ENCODE data around the gene LDLRAD4. TPM values are rescaled to one million over a fixed set of nuclear protein-coding genes. Genes with fewer than 3 reads are reported as not detected.
A peak's percentile ranks its signal among the peaks of the same experiment; 100 is the strongest.

Gene LDLRAD4
- total RNA-seq, 1 donor from 2014 or later = 3.0 TPM

- ATAC-seq = no peak
Observed at GRCh38 chr18:13620818-13621445, 402.4 kb downstream of the LDLRAD4 start.

GRCh38 chr18:13621446-13621849 is 402.9 kb downstream of the LDLRAD4 start:
- ATAC-seq = no peak

DNA sequence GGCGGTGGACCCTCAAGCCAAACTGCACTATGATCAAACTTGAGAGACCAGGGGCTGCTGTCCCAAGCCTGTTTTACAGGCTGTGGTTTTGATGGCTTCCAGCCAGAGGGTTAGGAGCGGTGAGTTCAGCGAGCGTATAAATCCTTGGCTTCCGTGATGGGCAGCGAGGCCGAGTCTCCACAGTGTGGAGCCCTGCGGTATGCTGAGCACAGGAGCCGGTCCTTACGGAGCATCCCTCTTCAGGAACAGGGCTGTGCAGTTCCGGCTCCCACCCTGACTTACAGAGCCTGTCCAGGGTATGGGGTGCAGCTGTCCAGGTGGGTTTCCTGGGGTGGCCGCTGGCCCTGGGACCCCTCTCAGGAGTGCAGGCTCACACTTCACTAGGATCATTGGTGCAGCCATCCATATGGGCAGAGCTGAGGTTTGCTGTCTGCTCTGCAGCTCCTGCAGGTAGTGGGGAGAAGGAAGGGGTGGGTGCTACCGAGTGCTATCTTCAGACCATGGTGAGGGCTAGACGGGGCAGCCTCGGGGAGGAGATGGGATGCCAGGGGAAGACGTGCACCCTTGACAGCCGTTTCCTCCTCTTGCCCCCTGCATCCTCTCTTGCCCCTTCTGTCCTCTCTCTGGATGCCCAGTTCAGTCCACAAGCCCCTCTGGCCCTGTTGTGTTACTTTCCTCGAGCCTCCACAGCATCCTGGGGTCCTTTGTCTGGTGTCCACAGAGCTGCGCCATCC is 403.5 kb downstream of the LDLRAD4 start:
- no peak for ATAC-seq

DNA sequence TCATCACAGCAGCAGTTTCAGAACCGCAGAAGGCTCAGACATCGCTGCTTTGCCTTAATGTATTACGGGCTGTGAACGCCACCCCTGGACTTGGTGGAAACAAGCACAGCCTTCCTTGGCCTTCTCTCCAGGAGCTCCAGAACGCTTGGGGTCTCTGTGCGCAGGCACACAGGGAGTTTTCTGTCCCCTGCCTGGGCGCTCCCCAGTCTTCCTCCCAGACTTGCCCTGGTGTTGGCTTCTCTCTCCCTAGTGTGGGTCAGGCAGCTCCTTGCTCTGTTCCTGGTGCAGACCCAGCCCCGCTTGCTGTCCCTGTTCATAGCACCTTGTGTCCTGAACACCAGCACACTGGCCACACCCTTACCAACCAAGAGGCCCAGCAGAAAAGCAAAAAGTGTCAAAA is 404.2 kb downstream of the LDLRAD4 start:
- ATAC-seq = no peak

DNA sequence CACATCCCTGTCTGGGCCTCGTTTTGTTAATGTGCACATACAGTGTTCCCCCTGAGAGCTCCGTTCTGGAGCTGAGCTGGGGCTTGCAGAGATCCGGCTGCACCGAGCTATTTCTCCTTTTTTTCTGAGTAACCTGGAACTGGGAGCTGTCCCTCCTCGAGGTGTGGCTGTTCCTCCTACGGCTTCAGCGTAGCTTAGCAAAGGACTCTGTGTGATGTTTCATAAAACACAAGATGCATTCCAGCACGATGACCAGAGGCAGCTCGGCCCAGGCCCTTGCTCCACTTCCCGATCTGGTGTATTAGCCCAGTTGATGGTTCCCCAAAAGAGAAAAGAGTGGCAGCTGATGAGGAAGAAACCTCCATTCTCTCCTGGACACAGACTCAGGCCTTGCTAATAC is 404.8 kb downstream of the LDLRAD4 start:
- no peak for ATAC-seq

DNA sequence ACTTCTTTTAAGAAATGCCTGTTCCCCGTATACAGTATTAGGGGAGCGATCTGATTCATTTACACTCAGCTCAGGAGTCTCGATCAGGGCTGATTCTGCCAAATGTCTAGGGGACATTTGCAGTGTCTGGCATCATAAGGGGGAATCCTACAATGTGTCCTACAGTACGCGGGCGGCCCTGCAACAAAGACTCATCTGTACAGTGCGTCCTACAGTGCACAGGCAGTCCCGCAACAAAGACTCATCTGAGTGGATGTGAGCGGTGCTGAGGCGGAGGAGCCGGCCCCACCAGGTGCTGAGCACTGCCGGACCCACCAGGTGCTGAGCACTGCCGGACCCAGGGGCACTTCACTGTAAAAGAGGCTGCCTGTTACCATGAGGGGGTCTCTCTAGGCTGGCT is 405.3 kb downstream of the LDLRAD4 start:
- no peak for ATAC-seq

GRCh38 chr18:13624563-13625237 is 406.1 kb downstream of the LDLRAD4 start:
- ATAC-seq = no peak

- no peak for ATAC-seq
Observed at GRCh38 chr18:13625355-13625754, 406.8 kb downstream of the LDLRAD4 start.

GRCh38 chr18:13625843-13626543 is 407.4 kb downstream of the LDLRAD4 start:
- ATAC-seq = no peak

- ATAC-seq = no peak
Observed at GRCh38 chr18:13626544-13626908, 408.0 kb downstream of the LDLRAD4 start.

DNA sequence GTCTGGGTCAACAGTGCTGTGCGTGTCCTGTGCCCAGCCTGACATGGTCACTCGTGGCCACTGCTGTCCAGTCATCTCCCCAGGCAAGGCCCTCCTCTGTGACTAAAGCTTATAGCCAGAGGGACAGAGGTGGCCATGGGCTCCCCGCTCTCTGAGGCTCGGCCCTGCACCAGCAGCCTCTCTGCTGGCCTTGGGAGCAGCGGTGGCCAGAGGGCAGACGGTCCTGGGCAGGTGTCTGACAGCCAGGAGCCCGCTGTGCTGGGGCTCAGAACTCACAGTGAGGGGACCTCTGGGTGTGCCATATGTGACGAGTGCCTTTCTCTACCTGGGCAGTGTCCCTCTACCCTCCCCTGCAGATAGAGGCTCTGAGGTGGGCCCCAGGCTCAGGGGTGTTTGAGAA is 409.1 kb downstream of the LDLRAD4 start:
- no peak for ATAC-seq

DNA sequence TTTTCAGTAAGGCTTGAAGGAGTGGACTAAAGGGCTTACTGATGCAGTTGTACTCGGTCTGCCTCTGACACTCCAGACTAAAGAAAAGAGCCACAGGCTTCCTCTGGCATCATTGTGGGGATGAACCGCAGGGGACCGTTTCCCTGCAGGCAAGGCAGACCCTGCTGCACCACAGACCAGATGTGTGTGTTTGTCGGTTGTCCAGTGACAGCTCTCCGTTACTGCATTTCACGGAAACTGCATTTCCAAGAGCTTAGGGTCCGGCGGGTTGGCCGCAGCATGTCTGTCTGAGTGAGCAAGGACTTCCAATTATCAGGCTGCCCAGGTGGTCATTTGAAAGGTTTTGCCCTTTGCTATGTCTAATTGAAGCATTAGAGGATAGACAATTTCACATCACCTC is 409.7 kb downstream of the LDLRAD4 start:
- ATAC-seq = no peak

GRCh38 chr18:13629841-13630715 is 411.5 kb downstream of the LDLRAD4 start:
- peak; percentile 71 for ATAC-seq

GRCh38 chr18:13630716-13631268 is 412.2 kb downstream of the LDLRAD4 start:
- ATAC-seq = no peak

DNA sequence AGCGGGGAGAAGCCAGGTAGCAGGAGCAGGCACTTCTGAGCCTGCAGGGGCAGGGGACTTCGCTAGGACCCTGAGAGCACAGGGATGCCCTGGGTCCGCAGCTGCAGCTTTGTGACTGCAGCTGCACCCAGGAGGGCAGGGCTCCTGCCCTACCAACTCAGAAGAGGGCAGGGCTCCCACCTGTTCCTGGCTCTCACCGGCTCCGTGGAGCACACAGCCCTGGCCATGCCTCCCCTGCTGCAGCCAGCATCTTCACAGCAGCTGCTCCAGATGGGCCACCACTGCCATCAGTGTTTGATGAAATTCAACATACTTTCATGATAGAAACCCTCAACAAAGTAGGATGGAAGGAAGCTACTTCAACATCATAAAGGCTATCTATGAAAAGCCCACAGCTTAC is 415.1 kb downstream of the LDLRAD4 start:
- no peak for ATAC-seq

DNA sequence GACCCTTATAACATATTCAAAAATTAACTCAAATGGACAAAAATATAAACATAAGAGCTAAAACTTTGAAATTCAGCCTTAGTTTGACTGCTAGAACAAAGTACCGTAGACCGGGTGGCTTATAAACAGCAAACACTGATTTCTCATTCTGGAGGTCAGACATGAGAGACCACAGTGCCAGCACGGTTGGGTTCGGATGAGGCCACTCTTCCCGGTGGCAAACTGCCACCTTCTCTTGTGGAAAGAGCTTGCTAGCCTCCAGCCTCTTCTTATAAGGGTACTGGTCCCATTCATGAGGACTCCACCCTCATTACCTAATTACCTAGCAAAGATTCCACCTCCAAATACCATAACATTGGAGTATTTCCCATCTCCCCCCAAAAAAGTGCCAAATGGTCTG is 416.5 kb downstream of the LDLRAD4 start:
- ATAC-seq = no peak

- ATAC-seq = no peak
Observed at GRCh38 chr18:13638719-13639595, 420.4 kb downstream of the LDLRAD4 start.

DNA sequence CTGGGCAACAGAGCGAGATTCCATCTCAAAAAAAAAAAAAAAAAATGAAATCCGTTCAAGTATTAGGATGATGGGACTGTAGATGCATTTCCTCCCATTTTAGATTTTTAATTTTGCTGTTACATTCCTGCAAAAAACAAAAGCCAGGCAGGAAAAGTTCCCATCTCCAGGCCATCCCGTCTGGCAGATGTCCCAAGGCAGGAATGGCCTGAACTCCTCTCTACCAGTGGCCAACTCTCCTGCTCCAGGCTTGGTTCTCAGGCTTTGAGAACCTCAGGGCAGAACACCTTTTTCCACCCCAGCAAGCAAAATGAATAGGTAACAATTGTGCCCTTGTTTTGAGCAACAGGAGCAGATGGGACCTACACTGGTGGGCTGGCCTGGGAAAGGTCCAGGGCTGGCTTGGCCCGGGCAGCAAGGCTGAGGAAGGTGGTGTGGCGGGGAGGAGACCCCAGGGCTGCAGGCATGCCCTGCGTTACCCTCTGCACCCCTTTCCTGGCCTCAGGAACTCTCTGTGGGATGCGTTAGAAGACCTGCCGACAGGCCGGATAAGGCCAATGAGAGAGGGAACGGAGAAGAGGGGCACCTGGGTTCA is 421.8 kb downstream of the LDLRAD4 start:
- ATAC-seq = no peak

GRCh38 chr18:13641551-13642439 is 423.2 kb downstream of the LDLRAD4 start:
- peak; percentile 50 for ATAC-seq

Measured in esophagus mucosa (tissue), 1 donor.